Cerebellar nuclear complex (tissue), 1 donor: Measurements from ENCODE around the gene MTFR1L.

Experiments used
- DNase-seq, 2 experiments: peaks; one replicate each; lab custom pipeline; 2025; lab: John Stamatoyannopoulos, UW

Gene MTFR1L

GRCh38 chr1:25878690-25879089 is 58.9 kb downstream of the MTFR1L start:
- no peak for DNase-seq

GRCh38 chr1:25879675-25880074 is 59.9 kb downstream of the MTFR1L start:
- no peak for DNase-seq

- no peak for DNase-seq
Observed at GRCh38 chr1:25880518-25880917, 60.8 kb downstream of the MTFR1L start.

GRCh38 chr1:25881266-25881665 is 61.5 kb downstream of the MTFR1L start:
- no peak for DNase-seq
